A549 (cell line): ENCODE measurements around the gene CCDC78. TPM values are rescaled to one million over a fixed set of nuclear protein-coding genes. Genes with fewer than 3 reads are reported as not detected.

Experiments used
- ATAC-seq, 2 experiments: fragments of 200-7000 bp in 1 of 2; fragments of >200 bp in 1 of 2; cut with Nextera tagmentation in 1 of 2; cut with Tn5 transposase in 1 of 2; 3 replicates each; pipeline versions ENCODE4 v1.8.0 to v1.9.1; 2018 to 2020; ENCODE audit warnings: mild to moderate bottlenecking in 1 of 2, moderate library complexity in 1 of 2
- CTCF ChIA-PET: fragments of 300-600 bp; sonication (Branson Sonifier 250); formaldehyde crosslinking; extraction: SDS; loops from one replicate; lab custom pipeline; 2021; ENCODE audit warnings: antibody characterized with exemption, inconsistent platforms; lab: Yijun Ruan, JAX
- POLR2A ChIA-PET: fragments of 350-600 bp; formaldehyde crosslinking; extraction: SDS; loops from one replicate; lab custom pipeline; 2021; ENCODE audit warnings: antibody characterized with exemption, inconsistent platforms; lab: Yijun Ruan, JAX
- DNase-seq, 2 experiments: peaks; one replicate each; pipeline versions ENCODE4 v3.0.0 to v3.0.0-alpha.2; 2011 to 2016; ENCODE audit warnings: low read depth in 1 of 2, low spot score in 1 of 2
- FAIRE-seq: peaks from 2 replicates; lab custom pipeline; 2011; peaks lifted over from hg19 to GRCh38; lab: Jason Lieb, UNC
- H3K27ac ChIP-seq, 2 experiments: fragments of >200 bp; sonication (Bioruptor Twin); formaldehyde crosslinking; 3 replicates each; pipeline ENCODE4 v1.5.1; 2016 to 2017
- H3K4me1 ChIP-seq: fragments of >200 bp; sonication (Bioruptor Twin); formaldehyde crosslinking; 3 replicates; pipeline ENCODE4 v1.6.1; 2016
- H3K4me2 ChIP-seq: fragments of >200 bp; sonication (Bioruptor Twin); formaldehyde crosslinking; 3 replicates; pipeline ENCODE4 v1.6.1; 2016
- H3K4me3 ChIP-seq: fragments of >200 bp; sonication (Bioruptor Twin); formaldehyde crosslinking; 3 replicates; pipeline ENCODE4 v1.5.1; 2016
- H3K9me3 ChIP-seq: fragments of >200 bp; sonication (Bioruptor Twin); formaldehyde crosslinking; 3 replicates; pipeline ENCODE4 v1.6.1; 2016
- CHD4 ChIP-seq: fragments of 200-600 bp; sonication (generic); IDR thresholded peaks from 2 replicates; pipeline ENCODE4 v1.6.1; 2016; ENCODE audit warnings: antibody characterized with exemption, mild to moderate bottlenecking, borderline replicate concordance
- HDAC2 ChIP-seq: fragments of 200-600 bp; sonication (generic); IDR thresholded peaks from 2 replicates; pipeline ENCODE4 v1.6.1; 2016
- KDM5A ChIP-seq: fragments of 200-600 bp; sonication (generic); IDR thresholded peaks from 2 replicates; pipeline ENCODE4 v1.6.1; 2016; ENCODE audit warnings: antibody characterized with exemption, mild to moderate bottlenecking
- MAX ChIP-seq: IDR thresholded peaks from 2 replicates; pipeline ENCODE4 v1.6.1; 2012
- NR3C1 ChIP-seq: fragments of >200 bp; sonication (Bioruptor Twin); formaldehyde crosslinking; IDR thresholded peaks from 3 replicates; pipeline ENCODE4 v1.6.1; 2017
- POLR2A ChIP-seq: IDR thresholded peaks from 2 replicates; pipeline ENCODE4 v1.6.1; 2012; ENCODE audit warnings: mild to moderate bottlenecking, low read length
- POLR2AphosphoS2 ChIP-seq: conservative IDR thresholded peaks from 2 replicates; pipeline ENCODE4 v1.6.1; 2012; ENCODE audit warnings: low read length, improper control_type of control experiment, inconsistent platforms
- RAD21 ChIP-seq, 2 experiments: fragments of >200 bp in 1 of 2; sonication (Bioruptor Twin) in 1 of 2; formaldehyde crosslinking in 1 of 2; IDR thresholded peaks in 1 of 2; conservative IDR thresholded peaks in 1 of 2; 2 replicates in 1 of 2; 3 replicates in 1 of 2; pipeline ENCODE4 v1.6.1; 2012 to 2018; ENCODE audit warnings: inconsistent platforms in 1 of 2
- TFCP2L1 ChIP-seq: fragments of 250-450 bp; sonication (Bioruptor Pico); IDR thresholded peaks from 2 replicates; pipeline ENCODE4 v1.5.0; 2021; ENCODE audit warnings: mild to moderate bottlenecking
- ZFP36 ChIP-seq: fragments of 450-650 bp; IDR thresholded peaks from 2 replicates; pipeline ENCODE4 v1.6.1; 2014; ENCODE audit warnings: borderline replicate concordance; ENCODE audit not compliant: partially characterized antibody
- ZNF302 ChIP-seq: fragments of 250-450 bp; sonication (Bioruptor Pico); IDR thresholded peaks from 2 replicates; pipeline ENCODE4 v1.9.0; 2021; ENCODE audit warnings: inconsistent platforms, mild to moderate bottlenecking, moderate library complexity
- ZSCAN20 ChIP-seq: fragments of 250-450 bp; sonication (Bioruptor Pico); IDR thresholded peaks from 2 replicates; pipeline ENCODE4 v1.8.0; 2022; ENCODE audit warnings: mild to moderate bottlenecking, moderate library complexity
- WGBS: methylation state at CpG from one replicate; pipeline ENCODE4 v1.1.6; 2017; ENCODE audit errors: missing lambda C conversion rate; 5-methylcytosine and 5-hydroxymethylcytosine counted together
- polyA plus RNA-seq, 4 experiments: library from polyadenylated mRNA; depleted of rRNA in 3 of 4; stranded (reverse); fragments of >200 nt; fragmentation: RNase III in 1 of 4; extraction: RNeasy Plus Mini Kit Qiagen cat#74134 plus additional on column Dnase treatment in 1 of 4; gene quantifications; 2 replicates in 3 of 4; 3 replicates in 1 of 4; pipeline ENCODE4 v1.2.3, GENCODE V29; 2011 to 2017
- TF ChIP-seq, protein P1 (sequence below): IDR thresholded peaks from 2 replicates; pipeline ENCODE4 v1.6.1; 2012
- TF ChIP-seq, protein P2 (sequence below): fragments of >200 bp; sonication (Bioruptor Twin); formaldehyde crosslinking; IDR thresholded peaks from 3 replicates; pipeline ENCODE4 v1.6.1; 2016

CCDC78 gene
- polyA plus RNA-seq, 2 of the 4 experiments (the other 2 are of a cell fraction), result 1.1 to 4.7 TPM

DNA sequence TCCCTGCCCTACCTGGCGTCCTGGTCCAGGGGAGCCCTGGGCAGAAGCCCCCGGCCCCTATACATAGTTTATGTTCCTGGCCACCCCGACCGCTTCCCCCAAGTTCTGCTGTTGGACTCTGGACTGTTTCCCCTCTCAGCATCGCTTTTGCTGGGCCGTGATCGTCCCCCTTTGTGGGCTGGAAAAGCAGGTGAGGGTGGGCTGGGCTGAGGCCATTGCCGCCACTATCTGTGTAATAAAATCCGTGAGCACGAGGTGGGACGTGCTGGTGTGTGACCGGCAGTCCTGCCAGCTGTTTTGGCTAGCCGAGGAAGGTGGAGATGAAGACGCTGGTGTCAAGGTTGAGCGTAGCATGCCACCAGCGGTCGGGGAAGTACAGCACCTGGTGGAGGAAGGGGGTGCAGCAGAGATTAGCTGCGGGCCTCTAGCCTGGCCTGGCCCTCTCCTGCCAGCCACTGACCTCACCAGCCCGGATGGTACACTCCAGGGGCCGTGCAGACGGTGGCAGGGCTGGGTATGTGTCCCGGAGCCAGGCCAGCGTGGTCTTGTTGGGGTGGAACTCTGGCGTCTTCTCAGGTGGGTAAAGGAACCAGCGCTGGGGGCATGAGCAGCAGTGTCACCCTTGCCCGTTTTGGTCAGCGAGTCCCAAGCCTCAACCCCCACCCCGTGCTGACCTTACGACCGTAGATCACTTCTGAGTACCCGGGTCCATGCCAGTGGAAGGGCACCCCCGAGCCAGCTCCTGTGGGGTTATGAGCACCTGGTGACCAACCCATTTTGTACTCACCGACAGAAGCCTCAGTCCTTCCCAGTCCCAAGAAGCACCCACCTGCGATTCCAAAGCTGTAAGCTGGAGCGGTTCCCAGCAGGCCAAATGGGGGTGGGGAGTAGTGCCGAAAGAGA lies 43.5 kb downstream of the CCDC78 start:
- FAIRE-seq (no peak), DNase-seq (no peak), ATAC-seq (no peak)
- POLR2A ChIA-PET, result no interaction called here
- WGBS, result 88% methylated on average over 36 of the region's 36 CpGs
- Histone ChIP-seq H3K4me2 (peak overlapping the region; percentile 93), H3K27ac (peak overlapping the region in 1 of 2 experiments; percentile 91; a peak in 4 of 6 replicates), H3K9me3 (no peaks in the 10 kb centered on the region), H3K4me1 (peaks cover 38% of the 10 kb centered on the region), H3K4me3 (peak overlapping the region; percentile 76)
- no peak for TF ChIP-seq ZSCAN20
- TF ChIP-seq, protein P1, sequence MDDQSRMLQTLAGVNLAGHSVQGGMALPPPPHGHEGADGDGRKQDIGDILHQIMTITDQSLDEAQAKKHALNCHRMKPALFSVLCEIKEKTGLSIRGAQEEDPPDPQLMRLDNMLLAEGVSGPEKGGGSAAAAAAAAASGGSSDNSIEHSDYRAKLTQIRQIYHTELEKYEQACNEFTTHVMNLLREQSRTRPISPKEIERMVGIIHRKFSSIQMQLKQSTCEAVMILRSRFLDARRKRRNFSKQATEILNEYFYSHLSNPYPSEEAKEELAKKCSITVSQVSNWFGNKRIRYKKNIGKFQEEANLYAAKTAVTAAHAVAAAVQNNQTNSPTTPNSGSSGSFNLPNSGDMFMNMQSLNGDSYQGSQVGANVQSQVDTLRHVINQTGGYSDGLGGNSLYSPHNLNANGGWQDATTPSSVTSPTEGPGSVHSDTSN, result peak; percentile 20
- peak; percentile 36; the same call in 1 of the 2 replicates for TF ChIP-seq POLR2AphosphoS2
- CTCF ChIA-PET, result interaction anchor here (0.7 to 2.9 kb wide), 5 partner anchors 15 to 112 kb away, joined by 3 to 15 read pairs (median 3); partner anchors contain the start of gene RHOT2

GRCh38 chr16:681746-682427 lies 44.4 kb downstream of the CCDC78 start:
- no peaks in the 10 kb centered on the region for H3K9me3 ChIP-seq
- TF ChIP-seq, protein P2, sequence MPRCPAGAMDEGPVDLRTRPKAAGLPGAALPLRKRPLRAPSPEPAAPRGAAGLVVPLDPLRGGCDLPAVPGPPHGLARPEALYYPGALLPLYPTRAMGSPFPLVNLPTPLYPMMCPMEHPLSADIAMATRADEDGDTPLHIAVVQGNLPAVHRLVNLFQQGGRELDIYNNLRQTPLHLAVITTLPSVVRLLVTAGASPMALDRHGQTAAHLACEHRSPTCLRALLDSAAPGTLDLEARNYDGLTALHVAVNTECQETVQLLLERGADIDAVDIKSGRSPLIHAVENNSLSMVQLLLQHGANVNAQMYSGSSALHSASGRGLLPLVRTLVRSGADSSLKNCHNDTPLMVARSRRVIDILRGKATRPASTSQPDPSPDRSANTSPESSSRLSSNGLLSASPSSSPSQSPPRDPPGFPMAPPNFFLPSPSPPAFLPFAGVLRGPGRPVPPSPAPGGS, result peak; percentile 51; the same call in 2 of the 3 replicates
- TF ChIP-seq KDM5A (no peak), ZFP36 (no peak), CHD4 (no peak), NR3C1 (no peak), ZNF302 (no peak), RAD21 (conservative IDR thresholded peaks at IDR 0.05 in 1 of 2, IDR thresholded peaks at IDR 0.05 in 1 of 2) (no peak), TFCP2L1 (CRISPR knock-in tag) (no peak), POLR2A (peak; percentile 41), MAX (peak; percentile 37; the same call in 1 of the 2 replicates), HDAC2 (no peak)
- TF ChIP-seq, protein P1, result peak; percentile 37; the same call in 1 of the 2 replicates
- ChIA-PET POLR2A (interaction anchor here (0.6 to 2.0 kb wide), 3 partner anchors 8 to 95 kb away, joined by 5 to 12 read pairs (median 6); partner anchors contain the start of genes ANTKMT and WDR24), CTCF (interaction anchor here (1.0 to 2.9 kb wide), 8 partner anchors 14 to 111 kb away, joined by 3 to 15 read pairs (median 5); partner anchors contain the start of gene RHOT2)
- H3K4me2 ChIP-seq, result peak overlapping the region; percentile 93
- 90% methylated on average over 24 of the region's 28 CpGs for WGBS
- H3K4me1 ChIP-seq, result peaks cover 38% of the 10 kb centered on the region
- H3K4me3 ChIP-seq, result peak overlapping the region; percentile 74; the same call in 2 of the 3 replicates
- peak overlapping the region in 1 of 2 experiments; percentile 97; a peak in 1 of 6 replicates for H3K27ac ChIP-seq
- DNase-seq (no peak), ATAC-seq (no peak), FAIRE-seq (no peak)
